HG03097 (cell line): ENCODE measurements around the gene TMEM50B.
"Not testable (repeated sequence)": the region's sequence is repeated elsewhere in the genome, so short reads cannot be mapped to it uniquely, and the experiment has no call there.

Experiments used
- ATAC-seq: cut with Tn5 transposase; IDR thresholded peaks from one replicate; pipeline ENCODE4 v1.9.1; 2021; ENCODE audit not compliant: unreplicated experiment, low FRiP score

The TMEM50B gene

DNA sequence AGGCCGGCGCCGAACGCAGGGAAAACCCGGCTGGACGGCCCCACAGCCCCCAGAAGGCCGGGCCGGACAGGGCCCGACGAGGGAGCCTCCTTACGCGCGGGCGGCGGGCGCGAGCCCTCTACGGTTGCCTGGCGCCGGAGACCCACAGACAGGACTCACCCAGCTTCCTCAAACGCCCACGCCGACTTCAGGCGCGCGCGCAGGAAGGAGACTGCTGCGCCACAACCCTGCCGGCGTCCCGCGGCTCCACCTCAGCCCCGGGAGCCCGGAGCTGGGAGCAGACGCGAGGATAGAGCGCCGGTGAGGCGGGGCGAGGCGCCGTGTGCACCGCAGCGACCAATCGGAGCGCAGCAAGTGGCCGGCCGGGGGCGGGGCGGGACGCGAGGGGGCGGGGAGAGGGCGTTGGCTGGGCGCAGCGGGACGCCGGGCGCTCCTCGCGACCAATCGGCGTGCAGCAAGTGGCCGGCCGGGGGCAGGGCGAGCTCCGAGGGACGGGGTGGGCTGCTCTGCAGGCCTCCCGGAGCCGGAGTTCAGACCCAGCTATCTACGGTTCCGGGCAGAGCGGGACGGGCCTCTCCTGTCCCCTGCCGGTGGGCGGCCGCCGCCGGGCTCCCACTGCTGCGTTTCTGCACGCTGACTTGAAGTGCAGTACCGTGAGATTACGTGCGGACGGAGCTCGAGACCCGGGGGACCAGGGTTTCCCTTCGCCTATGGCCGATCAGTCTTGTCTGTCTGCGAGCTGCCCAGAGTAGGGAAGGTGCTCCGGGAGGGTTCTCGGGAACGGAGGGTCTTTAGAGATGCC is at the start of gene TMEM50B:
Gene TMEM50B (minus strand): TSS at position 296 of the 802 bp plus-strand sequence. CDS start 11,089 bp downstream, outside the sequence.
- ATAC-seq, result peak; percentile 90

- ATAC-seq, result no peak
These were observed 43.2 kb upstream of the TMEM50B start for GRCh38 chr21:33522953-33523349.

GRCh38 chr21:33522297-33522952 is 42.7 kb upstream of the TMEM50B start:
- ATAC-seq, result no peak

DNA sequence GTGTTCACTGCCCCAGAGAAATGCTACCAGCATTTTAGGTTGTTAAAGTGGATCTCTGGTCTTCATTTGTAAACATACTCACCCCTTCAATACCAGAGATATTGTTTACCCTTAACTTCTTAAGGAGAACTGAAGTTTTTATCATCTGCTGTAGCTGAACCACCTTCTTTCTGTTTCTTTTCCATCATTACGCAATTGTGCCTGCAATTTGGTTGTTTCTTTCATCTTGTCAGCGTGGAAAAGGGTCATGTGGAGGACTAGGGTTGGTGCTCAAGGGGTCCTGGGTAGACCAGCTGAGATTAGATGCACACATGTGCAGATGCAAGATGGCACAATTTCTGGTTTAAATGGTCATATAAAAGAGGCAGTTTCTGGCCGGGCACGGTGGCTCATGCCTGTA is 39.1 kb upstream of the TMEM50B start:
- no peak for ATAC-seq

DNA sequence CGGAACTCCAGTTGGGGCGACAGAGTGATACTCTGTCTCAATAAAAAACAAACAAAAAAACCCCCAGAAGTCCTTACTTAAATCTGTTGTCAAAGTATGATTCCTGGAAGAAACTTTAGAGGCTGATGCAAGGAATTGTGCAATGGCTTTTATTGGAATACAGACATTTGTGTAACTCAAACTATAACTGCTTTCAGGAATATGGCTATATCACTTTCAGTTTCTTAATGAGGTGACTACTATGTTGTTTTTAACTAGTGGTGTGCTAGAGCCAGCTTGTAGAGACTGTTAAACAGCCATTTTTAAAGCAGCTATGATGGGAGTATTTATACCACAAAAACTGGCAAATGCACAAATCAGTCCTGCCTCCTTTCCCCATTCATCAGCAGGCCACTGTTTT is 34.5 kb upstream of the TMEM50B start:
- no peak for ATAC-seq

GRCh38 chr21:33512481-33512880 is 32.7 kb upstream of the TMEM50B start:
- ATAC-seq, result no peak

- ATAC-seq, result no peak
These were observed 31.9 kb upstream of the TMEM50B start for GRCh38 chr21:33511639-33512038.

GRCh38 chr21:33510826-33511225 is 31.1 kb upstream of the TMEM50B start:
- ATAC-seq, result no peak

- not testable (repeated sequence) for ATAC-seq
These were observed 27.2 kb upstream of the TMEM50B start for GRCh38 chr21:33507003-33507402.

GRCh38 chr21:33505833-33506232 is 26.1 kb upstream of the TMEM50B start:
- no peak for ATAC-seq

DNA sequence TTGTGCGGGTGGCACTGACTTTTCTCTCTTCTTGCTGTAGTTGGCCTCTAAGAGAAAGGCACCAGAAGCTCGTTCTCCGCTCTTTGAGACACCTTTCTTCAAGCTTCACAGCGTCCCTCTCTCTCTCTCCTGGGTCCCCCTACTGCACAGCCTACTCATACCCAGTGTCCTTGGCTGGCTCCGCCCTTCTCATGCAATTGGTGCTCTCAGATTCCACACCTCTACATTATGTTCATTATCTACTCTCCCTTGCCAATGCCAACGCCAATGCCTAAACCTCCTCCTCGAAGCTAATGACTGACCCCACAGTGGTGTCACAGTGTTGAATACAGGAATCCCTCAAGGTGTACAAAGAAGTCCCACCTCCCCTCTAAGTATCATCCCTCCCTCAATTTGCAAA is 16.6 kb upstream of the TMEM50B start:
- ATAC-seq, result no peak

DNA sequence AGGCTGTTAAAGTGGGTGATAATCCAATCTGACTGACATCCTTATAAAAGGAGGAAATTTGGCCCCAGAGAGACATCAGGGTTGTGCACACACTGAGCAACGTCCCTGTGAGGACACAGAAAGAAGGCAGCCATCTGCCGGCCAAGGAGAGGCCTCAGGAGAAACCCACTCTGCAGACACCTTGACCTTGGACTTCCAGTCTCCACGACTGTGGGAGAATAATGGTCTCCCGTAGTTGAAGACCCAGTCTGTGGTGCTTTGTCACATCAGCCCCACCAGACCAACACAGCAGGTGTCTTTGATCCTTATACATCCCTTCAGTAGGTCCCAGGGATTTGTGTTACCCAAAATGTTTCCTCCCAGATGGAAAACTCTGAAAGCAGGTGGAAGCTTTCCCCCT is 16.0 kb upstream of the TMEM50B start:
- ATAC-seq, result no peak

GRCh38 chr21:33493756-33494155 is 14.0 kb upstream of the TMEM50B start:
- no peak for ATAC-seq

GRCh38 chr21:33492571-33492970 is 12.8 kb upstream of the TMEM50B start:
- ATAC-seq, result no peak

GRCh38 chr21:33491373-33492102 is 11.8 kb upstream of the TMEM50B start, which contains the start of gene DNAJC28:
DNAJC28 (minus strand) TSS chr21:33491716; CDS start chr21:33489393, 2,323 bp downstream.
- peak; percentile 91 for ATAC-seq

GRCh38 chr21:33490991-33491372 is 11.2 kb upstream of the TMEM50B start:
- peak; percentile 3 for ATAC-seq

DNA sequence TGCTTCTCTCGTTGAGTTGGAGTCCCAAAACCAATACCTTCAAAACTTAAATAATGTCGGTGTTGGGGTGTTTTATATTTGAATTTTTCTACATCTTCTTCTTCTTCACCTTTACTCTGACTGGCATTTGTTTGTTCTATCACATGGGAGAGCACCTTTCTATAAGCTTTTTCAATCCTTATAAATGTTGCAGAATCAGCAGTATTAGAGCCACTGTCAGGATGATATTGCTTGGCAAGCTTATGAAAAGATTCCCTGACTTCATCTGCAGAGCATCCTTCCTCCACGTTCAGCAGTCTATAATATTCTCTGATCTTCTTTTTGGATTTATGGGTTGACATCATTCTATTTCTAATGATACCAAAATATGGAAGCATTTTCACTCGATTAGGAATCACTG is 9.2 kb upstream of the TMEM50B start:
- ATAC-seq, result no peak

DNA sequence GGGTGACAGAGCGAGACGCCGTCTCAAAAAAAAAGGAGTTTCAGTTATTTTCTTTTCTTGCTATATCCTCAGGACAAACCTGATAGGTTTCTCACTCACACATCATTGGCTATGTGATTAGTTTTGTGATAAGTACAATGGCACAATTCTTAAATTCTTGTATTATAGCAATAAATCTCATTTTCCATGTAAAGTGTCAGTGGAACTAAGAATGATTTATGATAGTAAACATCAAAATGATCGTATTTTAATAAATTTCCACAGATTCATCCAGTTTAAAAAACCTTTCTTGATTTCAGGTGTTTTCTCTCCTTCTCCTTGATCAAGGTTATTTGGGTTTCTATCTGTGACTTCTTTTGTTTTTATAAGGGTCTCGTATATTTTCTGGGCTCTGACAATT is 8.2 kb upstream of the TMEM50B start:
- ATAC-seq, result no peak

DNA sequence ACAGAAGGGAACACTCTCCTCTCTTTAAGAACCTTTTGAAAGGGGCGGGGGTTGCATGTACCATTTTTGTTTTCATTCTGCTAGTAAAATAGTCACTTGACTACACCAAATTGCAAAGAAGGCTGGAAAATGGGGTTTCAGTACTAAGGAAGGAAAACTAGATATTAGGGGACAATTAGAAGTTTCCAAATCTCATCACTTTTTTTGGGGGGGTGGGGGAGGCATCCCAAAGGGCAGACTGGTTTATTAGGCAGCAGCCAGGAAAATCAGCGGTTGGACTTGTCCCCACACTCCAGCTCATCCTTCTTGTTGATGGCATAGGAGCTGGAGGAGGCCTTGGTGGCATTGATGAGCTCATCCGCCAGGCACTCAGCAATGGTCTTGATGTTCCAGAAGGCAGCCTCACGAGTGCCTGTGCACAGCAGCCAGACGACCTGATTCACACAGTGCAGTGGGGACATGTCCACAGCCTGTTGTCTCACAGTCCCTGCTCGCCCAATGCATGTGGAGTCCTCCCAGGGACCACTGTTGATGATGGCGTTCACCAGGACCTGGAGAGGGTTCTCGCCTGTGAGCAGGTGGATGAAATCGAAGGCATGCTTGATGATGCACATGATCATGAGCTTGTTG is 1.7 kb upstream of the TMEM50B start:
- no peak for ATAC-seq

- ATAC-seq, result no peak
These were observed 818 bp upstream of the TMEM50B start for GRCh38 chr21:33480481-33481103.
